ENCODE results near the gene MICU1.
"Not testable (repeated sequence)": the region's sequence is repeated elsewhere in the genome, so short reads cannot be mapped to it uniquely, and the experiment has no call there.

The MICU1 gene

GRCh38 chr10:72509941-72510340 is 115.9 kb downstream of the MICU1 start:
- DNase-seq (ENCODE audit: insufficient read length, low spot score) (no peak), FAIRE-seq (no peak)

DNA sequence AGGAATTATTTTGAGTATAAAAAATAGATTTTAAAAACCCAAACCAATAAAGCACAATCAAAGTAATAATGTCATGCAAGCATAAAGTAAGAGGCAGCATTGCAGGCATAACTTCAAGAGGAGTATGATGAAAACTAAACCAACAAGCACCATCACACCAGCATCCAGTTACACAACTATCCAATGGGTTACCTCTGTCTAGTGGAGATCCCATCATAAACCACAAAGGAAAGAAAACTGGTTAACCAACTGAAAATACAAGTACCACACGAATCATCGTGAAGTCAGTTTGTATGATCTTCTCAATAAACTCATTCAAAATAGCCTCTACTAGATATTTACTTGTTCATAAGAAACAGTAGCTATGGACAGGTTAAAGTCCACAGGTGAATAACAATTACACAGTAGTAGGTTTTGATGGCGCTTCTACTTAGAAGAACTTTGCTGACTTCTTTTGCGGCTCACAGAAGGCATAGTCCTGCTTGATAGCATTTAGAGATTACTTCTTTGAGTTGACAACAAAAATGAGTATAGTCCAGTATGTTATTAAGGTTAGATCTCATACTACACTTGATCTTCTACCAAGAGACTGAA is 116.6 kb downstream of the MICU1 start:
- DNase-seq (ENCODE audit: insufficient read length, low spot score) (no peak), FAIRE-seq (no peak)

DNA sequence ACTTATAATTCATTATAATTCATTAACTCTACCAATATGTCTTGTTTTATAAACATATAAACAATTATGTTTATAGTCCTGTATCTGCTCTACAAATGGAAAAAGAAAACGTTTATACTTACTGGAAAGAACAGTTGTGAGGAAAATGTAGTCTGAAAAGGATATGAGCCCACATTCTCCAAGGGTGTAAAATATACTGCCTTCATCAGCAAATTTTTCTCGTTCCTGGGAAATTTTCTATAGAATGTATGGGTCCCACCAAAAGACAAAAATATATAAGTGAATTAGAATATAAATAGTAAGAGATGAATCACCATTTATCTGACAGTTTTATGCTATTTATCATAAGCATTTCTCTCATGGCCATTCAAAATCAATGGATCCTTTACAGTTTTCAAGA is 117.8 kb downstream of the MICU1 start:
- no peak for FAIRE-seq
- DNase-seq (ENCODE audit: insufficient read length, low spot score) = no peak

DNA sequence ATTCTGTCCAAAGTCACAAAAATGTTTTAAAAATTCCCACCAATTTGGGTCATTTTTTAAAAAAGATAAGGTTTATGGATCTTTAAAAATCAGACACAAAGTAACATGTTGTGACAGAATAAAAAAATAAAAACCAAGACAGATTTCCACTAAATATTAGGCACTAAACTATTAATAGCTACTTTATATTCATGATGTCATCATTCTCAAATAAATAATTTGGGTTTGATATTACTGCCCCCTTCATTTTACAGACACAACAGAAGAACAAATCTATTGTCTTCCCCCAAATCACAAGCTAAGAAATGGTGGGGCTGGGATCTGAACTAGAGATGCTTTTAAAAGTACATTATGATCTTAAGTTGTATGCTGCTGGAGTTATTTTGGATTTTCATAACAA is 119.4 kb downstream of the MICU1 start:
- FAIRE-seq (no peak), DNase-seq (ENCODE audit: insufficient read length, low spot score) (no peak)

DNA sequence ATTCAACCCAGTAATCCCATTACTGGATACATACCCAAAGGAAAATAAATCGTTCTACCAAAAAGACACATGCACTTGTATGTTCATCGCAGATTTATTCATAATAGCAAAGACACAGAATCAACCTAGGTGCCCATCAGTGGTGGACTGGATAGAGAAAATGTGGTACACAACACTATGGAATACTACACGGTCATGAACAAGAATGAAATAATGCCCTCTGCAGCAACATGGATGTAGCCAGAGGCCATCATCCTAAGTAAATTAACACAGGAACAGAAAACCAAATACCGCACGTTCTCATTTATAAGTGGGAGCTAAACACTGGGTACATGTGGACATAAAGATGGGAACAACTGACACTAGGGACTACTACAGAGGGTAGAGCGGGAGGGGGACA is 120.4 kb downstream of the MICU1 start:
- no peak for DNase-seq (ENCODE audit: insufficient read length, low spot score)
- FAIRE-seq = no peak

GRCh38 chr10:72503694-72504438 is 122.0 kb downstream of the MICU1 start:
- FAIRE-seq = no peak
- DNase-seq (ENCODE audit: insufficient read length, low spot score) = no peak

GRCh38 chr10:72503241-72503640 is 122.6 kb downstream of the MICU1 start:
- FAIRE-seq (no peak), DNase-seq (ENCODE audit: insufficient read length, low spot score) (no peak)

- DNase-seq (ENCODE audit: insufficient read length, low spot score) = no peak
- no peak for FAIRE-seq
These were observed 123.3 kb downstream of the MICU1 start for GRCh38 chr10:72502581-72502980.

DNA sequence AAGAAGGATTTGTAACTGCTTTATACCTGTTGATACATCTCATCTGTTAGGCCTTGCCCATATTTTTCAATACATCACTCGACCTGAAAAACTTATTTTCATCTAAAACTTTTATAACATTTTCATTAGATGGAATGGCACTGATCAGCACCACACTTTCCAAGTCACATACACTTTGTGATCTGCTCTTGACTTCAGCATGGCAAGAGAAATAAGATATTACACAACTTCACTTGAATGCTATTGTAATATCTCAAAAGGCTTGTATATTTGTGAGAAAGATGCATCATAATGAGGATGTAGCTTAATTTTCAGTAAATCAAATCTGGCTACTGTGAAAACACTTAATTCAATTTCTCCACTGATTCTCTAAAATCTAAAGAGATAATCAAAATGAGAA is 126.2 kb downstream of the MICU1 start:
- peak; percentile 71 for FAIRE-seq
- DNase-seq (ENCODE audit: insufficient read length, low spot score) = no peak

DNA sequence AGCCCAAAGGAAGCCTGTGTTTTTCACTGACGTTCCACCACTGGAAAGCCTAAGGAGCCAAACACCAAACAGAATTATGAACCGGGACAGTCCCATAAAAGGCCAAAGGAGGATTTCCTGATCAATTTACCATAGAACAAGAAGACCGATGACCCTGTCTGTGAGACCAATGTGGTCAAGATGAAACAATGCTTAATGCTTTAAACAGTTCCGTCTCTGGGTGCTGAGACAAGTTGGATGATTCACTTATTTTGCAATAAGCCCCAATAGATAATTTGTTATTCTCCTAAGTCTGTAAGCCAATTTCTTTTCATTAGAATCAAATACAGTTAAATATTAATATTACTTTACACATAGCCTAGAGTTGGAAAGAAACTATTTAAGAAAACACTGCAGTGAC is 134.9 kb downstream of the MICU1 start:
- FAIRE-seq (no peak), DNase-seq (ENCODE audit: insufficient read length, low spot score) (no peak)

DNA sequence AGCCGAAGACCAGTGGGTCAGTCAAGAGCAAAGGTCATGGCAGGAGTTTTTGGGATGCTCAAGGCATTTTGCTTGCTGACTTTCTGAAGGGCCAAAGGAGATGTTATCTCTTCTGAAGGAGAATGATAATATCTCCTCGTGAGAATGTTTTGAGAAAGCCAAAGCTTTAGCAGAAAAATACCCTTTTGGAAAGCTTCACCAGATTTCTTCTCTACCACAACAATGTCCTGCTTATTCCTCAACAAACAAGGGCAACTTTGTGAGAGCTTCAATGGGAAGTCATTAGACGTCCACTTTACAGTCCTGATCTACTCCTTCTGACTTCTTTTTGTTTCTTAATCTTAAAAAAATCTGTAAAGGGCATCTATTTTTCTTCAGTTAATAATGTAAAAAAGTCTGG is 138.4 kb downstream of the MICU1 start:
- FAIRE-seq (no peak), DNase-seq (ENCODE audit: insufficient read length, low spot score) (no peak)

- no peak for FAIRE-seq
- no peak for DNase-seq (ENCODE audit: insufficient read length, low spot score)
These were observed 138.8 kb downstream of the MICU1 start for GRCh38 chr10:72487116-72487515.

DNA sequence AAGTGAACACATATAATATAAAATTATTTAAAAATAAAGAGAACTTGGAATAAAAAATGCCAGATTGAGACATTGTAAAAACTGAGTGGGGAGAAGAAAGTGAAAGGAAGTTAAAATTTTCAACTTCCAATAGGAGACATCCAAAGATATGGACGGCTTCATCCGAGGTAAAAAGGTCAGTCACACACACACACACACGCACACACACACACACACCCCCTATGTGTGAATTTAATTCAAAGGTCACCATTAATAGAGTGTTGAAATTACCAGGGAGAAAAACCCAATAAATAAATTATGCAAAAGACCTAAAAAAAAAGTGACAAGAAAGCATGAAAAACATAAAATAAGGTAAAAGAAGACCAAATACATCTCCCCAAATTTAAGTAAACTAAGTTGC is 140.2 kb downstream of the MICU1 start:
- no peak for FAIRE-seq
- DNase-seq (ENCODE audit: insufficient read length, low spot score) = no peak

- peak; percentile 35 for FAIRE-seq
- no peak for DNase-seq (ENCODE audit: insufficient read length, low spot score)
These were observed 141.4 kb downstream of the MICU1 start for GRCh38 chr10:72484521-72484920.

- no peak for DNase-seq (ENCODE audit: insufficient read length, low spot score)
- no peak for FAIRE-seq
These were observed 142.4 kb downstream of the MICU1 start for GRCh38 chr10:72483471-72483870.

GRCh38 chr10:72480861-72481260 is 145.0 kb downstream of the MICU1 start:
- DNase-seq (ENCODE audit: insufficient read length, low spot score) (no peak), FAIRE-seq (no peak)

GRCh38 chr10:72477463-72477862 is 148.4 kb downstream of the MICU1 start:
- FAIRE-seq (no peak), DNase-seq (ENCODE audit: insufficient read length, low spot score) (no peak)

DNA sequence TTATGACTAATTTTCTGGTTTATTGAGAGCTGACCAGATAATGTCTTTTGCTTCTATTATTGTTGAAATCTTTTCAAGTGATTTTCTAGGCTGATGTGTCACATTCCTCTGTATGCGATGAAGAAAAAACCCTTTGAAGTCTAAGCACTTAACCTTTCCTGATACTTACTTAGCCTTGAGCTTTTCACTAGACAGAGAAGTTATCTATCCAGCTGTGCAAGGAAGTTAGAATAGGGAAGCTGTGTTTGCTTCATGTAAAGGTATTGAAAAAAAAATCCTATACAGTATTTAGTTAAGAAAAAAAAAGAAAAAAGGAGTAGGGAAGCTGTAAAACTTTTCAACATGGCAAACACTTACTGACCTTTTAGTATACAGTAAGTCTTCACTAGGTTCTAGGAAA is 153.6 kb downstream of the MICU1 start:
- no peak for DNase-seq (ENCODE audit: insufficient read length, low spot score)
- FAIRE-seq = no peak

DNA sequence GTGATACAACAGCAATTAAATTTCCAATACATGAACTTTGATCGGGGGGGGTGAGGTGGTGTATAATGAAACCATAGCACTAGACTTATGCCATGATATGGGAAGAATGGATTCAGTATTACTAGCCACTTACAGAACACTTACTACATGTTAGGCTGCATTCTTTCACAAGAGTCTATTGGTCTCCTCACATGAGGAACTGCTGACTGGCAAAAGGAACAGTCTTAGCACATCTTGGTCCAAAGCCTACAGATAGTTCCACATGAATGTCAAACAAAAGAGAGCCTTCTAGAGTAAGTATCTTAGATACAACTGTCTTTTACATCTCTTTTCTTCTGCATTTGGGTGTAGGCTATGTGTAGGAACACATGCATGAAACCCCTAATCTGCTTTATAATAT is 155.2 kb downstream of the MICU1 start:
- DNase-seq (ENCODE audit: insufficient read length, low spot score) (no peak), FAIRE-seq (no peak)

DNA sequence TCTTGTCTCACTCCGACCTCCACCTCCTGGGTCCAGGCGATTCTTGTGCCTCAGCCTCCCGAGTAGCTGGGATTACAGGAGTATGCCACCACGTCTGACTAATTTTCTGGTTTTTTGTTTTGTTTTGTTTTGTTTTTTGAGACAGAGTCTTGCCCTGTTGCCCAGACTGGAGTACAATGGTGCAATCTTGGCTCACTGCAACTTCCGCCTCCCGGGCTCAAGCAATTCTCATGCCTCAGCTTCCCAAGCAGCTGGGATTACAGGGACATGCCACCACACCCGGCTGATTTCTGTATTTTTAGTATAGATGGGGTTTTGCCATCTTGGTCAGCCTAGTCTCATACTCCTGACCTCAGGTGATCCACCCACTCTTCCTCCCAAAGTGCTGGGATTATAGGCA is 158.8 kb downstream of the MICU1 start:
- FAIRE-seq; DNase-seq (ENCODE audit: insufficient read length, low spot score): not testable (repeated sequence)

DNA sequence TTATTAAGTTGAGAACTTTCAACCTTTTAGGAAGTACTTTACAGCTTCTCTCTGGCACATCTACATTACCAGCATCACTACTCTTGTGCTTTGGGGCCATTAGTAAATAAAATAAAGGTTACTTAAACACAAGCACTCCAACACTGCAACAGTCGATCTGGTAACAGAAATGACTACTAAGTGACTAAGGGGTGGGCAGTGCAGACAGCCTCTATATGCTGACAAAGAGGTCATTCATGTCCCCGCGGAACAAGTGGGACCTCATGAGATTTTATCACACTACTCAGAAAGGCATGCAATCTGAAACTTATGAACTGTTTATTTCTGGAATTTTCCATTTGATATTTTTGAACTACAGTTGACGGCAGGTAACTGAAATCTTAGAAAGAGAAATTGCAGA is 159.9 kb downstream of the MICU1 start:
- DNase-seq (ENCODE audit: insufficient read length, low spot score) (no peak), FAIRE-seq (no peak)

GRCh38 chr10:72464438-72464837 is 161.4 kb downstream of the MICU1 start:
- no peak for FAIRE-seq
- DNase-seq (ENCODE audit: insufficient read length, low spot score) = no peak

- no peak for FAIRE-seq
- DNase-seq (ENCODE audit: insufficient read length, low spot score) = no peak
These were observed 163.6 kb downstream of the MICU1 start for GRCh38 chr10:72462261-72462660.

Measured in GM19239 (cell line).